Jurkat, Clone E6-1 (cell line): ENCODE results near the gene ECM1.

Source experiments
- DNase-seq: peaks from one replicate; pipeline ENCODE4 v3.0.0-alpha.2; 2011; ENCODE audit warnings: low read depth, low spot score
- H3K4me3 ChIP-seq: 2 replicates; pipeline ENCODE4 v1.5.1; 2011; ENCODE audit warnings: mild to moderate bottlenecking, low read length, control low read depth, moderate library complexity

The ECM1 gene

GRCh38 chr1:150554086-150554452, 46.2 kb downstream of the ECM1 start:
- DNase-seq = no peak
- H3K4me3 ChIP-seq = no peak overlapping the region

- no peak overlapping the region for H3K4me3 ChIP-seq
- DNase-seq = no peak
These were observed 47.5 kb downstream of the ECM1 start for GRCh38 chr1:150555198-150555970.

GRCh38 chr1:150555971-150556865, 48.3 kb downstream of the ECM1 start:
- no peak for DNase-seq
- H3K4me3 ChIP-seq = no peak overlapping the region

GRCh38 chr1:150557065-150557600, 49.2 kb downstream of the ECM1 start:
- no peak for DNase-seq
- no peak overlapping the region for H3K4me3 ChIP-seq

GRCh38 chr1:150557813-150558212, 49.9 kb downstream of the ECM1 start:
- H3K4me3 ChIP-seq = no peak overlapping the region

GRCh38 chr1:150558303-150558704, 50.4 kb downstream of the ECM1 start:
- no peak for DNase-seq
- H3K4me3 ChIP-seq = no peak overlapping the region

More at GRCh38 chr1:150557813-150558212, 49.9 kb downstream of the ECM1 start:
- no peak for DNase-seq

GRCh38 chr1:150558761-150559655, 51.1 kb downstream of the ECM1 start:
- H3K4me3 ChIP-seq = no peak overlapping the region
- no peak for DNase-seq

GRCh38 chr1:150559656-150560010, 51.7 kb downstream of the ECM1 start:
- DNase-seq = no peak

GRCh38 chr1:150560011-150560438, 52.1 kb downstream of the ECM1 start:
- no peak for DNase-seq

More at GRCh38 chr1:150559656-150560010, 51.7 kb downstream of the ECM1 start:
- no peak overlapping the region for H3K4me3 ChIP-seq

GRCh38 chr1:150560576-150561253, 52.8 kb downstream of the ECM1 start:
- H3K4me3 ChIP-seq = no peak overlapping the region
- DNase-seq = no peak

More at GRCh38 chr1:150560011-150560438, 52.1 kb downstream of the ECM1 start:
- no peak overlapping the region for H3K4me3 ChIP-seq

GRCh38 chr1:150561254-150561973, 53.5 kb downstream of the ECM1 start:
- no peak overlapping the region for H3K4me3 ChIP-seq
- no peak for DNase-seq

- DNase-seq = no peak
- H3K4me3 ChIP-seq = no peak overlapping the region
These were observed 54.1 kb downstream of the ECM1 start for GRCh38 chr1:150561974-150562445.

- DNase-seq = no peak
These were observed 54.8 kb downstream of the ECM1 start for GRCh38 chr1:150562446-150563339.

More at GRCh38 chr1:150562446-150563339, 54.8 kb downstream of the ECM1 start:
- H3K4me3 ChIP-seq = no peak overlapping the region
